H9 (cell line): Measurements from ENCODE around the gene AGR3. TPM values are rescaled to one million over a fixed set of nuclear protein-coding genes. Genes with fewer than 3 reads are reported as not detected.

Source experiments
- DNase-seq: peaks from one replicate; pipeline ENCODE4 v3.0.0-alpha.2; 2017
- H2AFZ ChIP-seq: one replicate; pipeline ENCODE4 v1.6.1; 2013; ENCODE audit warnings: mild to moderate bottlenecking, low read length, control low read depth, moderate library complexity
- H2AK5ac ChIP-seq: 2 replicates; pipeline ENCODE4 v1.6.1; 2013; ENCODE audit warnings: low read length, control low read depth, mixed read lengths; ENCODE audit not compliant: insufficient read length
- H2BK120ac ChIP-seq: one replicate; pipeline ENCODE4 v1.6.1; 2013; ENCODE audit warnings: low read depth, mild to moderate bottlenecking, low read length, control low read depth, inconsistent platforms; ENCODE audit not compliant: poor library complexity, severe bottlenecking
- H2BK12ac ChIP-seq: 2 replicates; pipeline ENCODE4 v1.6.1; 2013; ENCODE audit warnings: low read length, control low read depth, mixed read lengths, low read depth; ENCODE audit not compliant: insufficient read length
- H2BK15ac ChIP-seq: 2 replicates; pipeline ENCODE4 v1.6.1; 2013; ENCODE audit warnings: low read depth, low read length, control low read depth
- H2BK20ac ChIP-seq: one replicate; pipeline ENCODE4 v1.6.1; 2013; ENCODE audit warnings: low read depth, mild to moderate bottlenecking, low read length, control low read depth, inconsistent platforms; ENCODE audit not compliant: poor library complexity, severe bottlenecking
- H2BK5ac ChIP-seq: 2 replicates; pipeline ENCODE4 v1.6.1; 2013; ENCODE audit warnings: low read length, control low read depth, mixed read lengths; ENCODE audit not compliant: insufficient read length
- H3K14ac ChIP-seq: 2 replicates; pipeline ENCODE4 v1.6.1; 2013; ENCODE audit warnings: low read length, control low read depth; ENCODE audit not compliant: insufficient read depth
- H3K18ac ChIP-seq: 2 replicates; pipeline ENCODE4 v1.6.1; 2013; ENCODE audit warnings: low read depth, mild to moderate bottlenecking, mixed read lengths, low read length, control low read depth; ENCODE audit not compliant: insufficient read length
- H3K23ac ChIP-seq: 2 replicates; pipeline ENCODE4 v1.6.1; 2013; ENCODE audit warnings: low read length, control low read depth, mixed read lengths, low read depth; ENCODE audit not compliant: insufficient read length
- H3K23me2 ChIP-seq: 2 replicates; pipeline ENCODE4 v1.6.1; 2013; ENCODE audit warnings: low read depth, mild to moderate bottlenecking, mixed read lengths, low read length, control low read depth; ENCODE audit not compliant: insufficient read length, poor library complexity, severe bottlenecking
- H3K27ac ChIP-seq: 2 replicates; pipeline ENCODE4 v1.5.1; 2013; ENCODE audit warnings: low read length, control low read depth, mixed read lengths, low read depth; ENCODE audit not compliant: insufficient read length
- H3K27me3 ChIP-seq: 2 replicates; pipeline ENCODE4 v1.6.1; 2013; ENCODE audit warnings: low read length, control low read depth, inconsistent platforms; ENCODE audit not compliant: insufficient read depth
- H3K4ac ChIP-seq: 2 replicates; pipeline ENCODE4 v1.6.1; 2013; ENCODE audit warnings: low read depth, mild to moderate bottlenecking, control low read depth, inconsistent platforms, low read length, moderate library complexity
- H3K4me1 ChIP-seq: 2 replicates; pipeline ENCODE4 v1.6.1; 2013; ENCODE audit warnings: low read length, control low read depth, inconsistent platforms; ENCODE audit not compliant: insufficient read depth
- H3K4me2 ChIP-seq: 2 replicates; pipeline ENCODE4 v1.6.1; 2013; ENCODE audit warnings: low read length, control low read depth, mixed read lengths; ENCODE audit not compliant: insufficient read length, insufficient read depth
- H3K56ac ChIP-seq: 2 replicates; pipeline ENCODE4 v1.6.1; 2013; ENCODE audit warnings: low read depth, mild to moderate bottlenecking, mixed read lengths, low read length, control low read depth; ENCODE audit not compliant: insufficient read length
- H3K79me1 ChIP-seq: 2 replicates; pipeline ENCODE4 v1.6.1; 2013; ENCODE audit warnings: low read depth, mild to moderate bottlenecking, moderate library complexity, low read length, control low read depth, inconsistent platforms; ENCODE audit not compliant: insufficient read depth, poor library complexity, severe bottlenecking
- H3K79me2 ChIP-seq: 2 replicates; pipeline ENCODE4 v1.6.1; 2013; ENCODE audit warnings: low read length, control low read depth, inconsistent platforms; ENCODE audit not compliant: insufficient read depth
- H3K9ac ChIP-seq: 2 replicates; pipeline ENCODE4 v1.6.1; 2013; ENCODE audit warnings: low read length, control low read depth, mixed read lengths; ENCODE audit not compliant: insufficient read length; ENCODE audit errors: extremely low read depth
- H3K9me3 ChIP-seq: one replicate; pipeline ENCODE4 v1.6.1; 2013; ENCODE audit warnings: low read depth, low read length, inconsistent platforms; ENCODE audit not compliant: control insufficient read depth
- H3T11ph ChIP-seq: one replicate; pipeline ENCODE4 v1.6.1; 2013; ENCODE audit warnings: mild to moderate bottlenecking, low read length, control low read depth, inconsistent platforms
- H4K20me1 ChIP-seq: one replicate; pipeline ENCODE4 v1.6.1; 2013; ENCODE audit not compliant: control insufficient read depth, insufficient read length, insufficient read depth
- H4K5ac ChIP-seq: 2 replicates; pipeline ENCODE4 v1.6.1; 2013; ENCODE audit warnings: low read depth, mild to moderate bottlenecking, mixed read lengths, low read length, control low read depth; ENCODE audit not compliant: insufficient read length
- H4K8ac ChIP-seq: replicated peaks from 2 replicates; pipeline ENCODE4 v1.6.1; 2013; ENCODE audit warnings: low read length, control low read depth, mixed read lengths, low read depth; ENCODE audit not compliant: insufficient read length
- H4K91ac ChIP-seq: 2 replicates; pipeline ENCODE4 v1.6.1; 2013; ENCODE audit warnings: low read depth, mild to moderate bottlenecking, moderate library complexity, mixed read lengths, low read length, control low read depth; ENCODE audit not compliant: insufficient read length
- H3K27ac Mint-ChIP-seq, 3 experiments: 2 replicates in 2 of 3; 3 replicates in 1 of 3; pipeline ENCODE4 v1.8.0; 2020 to 2021; ENCODE audit warnings: mixed read lengths in 3 of 3, mild to moderate bottlenecking in 1 of 3, moderate library complexity in 1 of 3
- H3K27me3 Mint-ChIP-seq: 2 replicates; pipeline ENCODE4 v1.8.0; 2021; ENCODE audit warnings: low read depth, mild to moderate bottlenecking, moderate library complexity, mixed read lengths
- H3K36me3 Mint-ChIP-seq, 3 experiments: 2 replicates in 2 of 3; 3 replicates in 1 of 3; pipeline ENCODE4 v1.8.0; 2020 to 2021; ENCODE audit warnings: low read depth in 3 of 3, mixed read lengths in 3 of 3; ENCODE audit not compliant: insufficient read depth in 1 of 3
- H3K4me1 Mint-ChIP-seq, 2 experiments: 2 replicates each; pipeline ENCODE4 v1.8.0; 2020; ENCODE audit warnings: mixed read lengths in 2 of 2
- H3K4me3 Mint-ChIP-seq, 2 experiments: 2 replicates in 1 of 2; 3 replicates in 1 of 2; pipeline ENCODE4 v1.8.0; 2020 to 2021; ENCODE audit warnings: mild to moderate bottlenecking in 2 of 2, mixed read lengths in 2 of 2, moderate library complexity in 1 of 2
- H3K9me3 Mint-ChIP-seq, 2 experiments: 2 replicates in 1 of 2; 3 replicates in 1 of 2; pipeline ENCODE4 v1.8.0; 2020; ENCODE audit warnings: mild to moderate bottlenecking in 2 of 2, mixed read lengths in 2 of 2, moderate library complexity in 1 of 2
- WGBS: extraction: QIAGEN DNeasy Blood & Tissue Kit; methylation state at CpG from one replicate; pipeline ENCODE4 v1.1.7; 2013; ENCODE audit warnings: missing lambda C conversion rate, low lambda C conversion rate, mixed read lengths; ENCODE audit not compliant: insufficient read length; ENCODE audit errors: extremely low coverage; 5-methylcytosine and 5-hydroxymethylcytosine counted together
- total RNA-seq: library from RNA; stranded (reverse); gene quantifications from 2 replicates; pipeline ENCODE4 v1.2.1, GENCODE V29; 2021
- TF ChIP-seq, protein P1 (sequence below): fragments of 200-600 bp; sonication (generic); conservative IDR thresholded peaks from 3 replicates; pipeline ENCODE4 v1.8.0; 2021; ENCODE audit warnings: antibody characterized with exemption, mild to moderate bottlenecking

The AGR3 gene
- total RNA-seq, 1 experiment from 2014 or later: not detected

DNA sequence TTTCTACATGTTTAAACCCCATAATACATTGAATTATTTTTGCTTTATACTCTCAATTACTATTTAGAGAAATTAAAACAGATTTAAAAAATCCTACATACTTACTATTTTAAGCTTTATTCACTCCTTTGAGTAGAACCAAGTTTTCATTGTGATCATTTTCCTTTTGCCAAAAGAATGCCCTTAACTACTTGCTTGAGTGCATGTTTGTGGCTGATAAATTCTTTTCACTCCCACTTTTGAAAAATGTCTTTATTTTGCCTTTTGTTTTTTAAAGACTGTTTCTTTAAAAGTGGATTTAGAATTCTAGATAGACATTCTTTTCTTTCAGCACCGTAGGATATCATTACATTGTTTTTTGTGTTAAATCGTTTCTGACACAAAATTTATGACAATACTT lies 22.3 kb upstream of the AGR3 start:
- no peak for DNase-seq
- no peak overlapping the region for H3K4ac ChIP-seq
- no CpG with 5 or more reads among the region's 2 CpGs for WGBS
- no peak overlapping the region for H4K91ac ChIP-seq
- no peak overlapping the region for H3K9ac ChIP-seq
- no peaks in the 10 kb centered on the region; a peak in 1 of 5 replicates for H3K9me3 Mint-ChIP-seq
- H3K27me3 Mint-ChIP-seq: no peaks in the 10 kb centered on the region
- no peak overlapping the region for H2AK5ac ChIP-seq
- H3K18ac ChIP-seq: no peak overlapping the region
- no peaks in the 10 kb centered on the region for H3K79me2 ChIP-seq
- H2BK120ac ChIP-seq: no peak overlapping the region
- no peak overlapping the region for H2BK12ac ChIP-seq
- no peaks in the 10 kb centered on the region for H3K27me3 ChIP-seq
- H3K23ac ChIP-seq: no peak overlapping the region
- TF ChIP-seq, protein P1, sequence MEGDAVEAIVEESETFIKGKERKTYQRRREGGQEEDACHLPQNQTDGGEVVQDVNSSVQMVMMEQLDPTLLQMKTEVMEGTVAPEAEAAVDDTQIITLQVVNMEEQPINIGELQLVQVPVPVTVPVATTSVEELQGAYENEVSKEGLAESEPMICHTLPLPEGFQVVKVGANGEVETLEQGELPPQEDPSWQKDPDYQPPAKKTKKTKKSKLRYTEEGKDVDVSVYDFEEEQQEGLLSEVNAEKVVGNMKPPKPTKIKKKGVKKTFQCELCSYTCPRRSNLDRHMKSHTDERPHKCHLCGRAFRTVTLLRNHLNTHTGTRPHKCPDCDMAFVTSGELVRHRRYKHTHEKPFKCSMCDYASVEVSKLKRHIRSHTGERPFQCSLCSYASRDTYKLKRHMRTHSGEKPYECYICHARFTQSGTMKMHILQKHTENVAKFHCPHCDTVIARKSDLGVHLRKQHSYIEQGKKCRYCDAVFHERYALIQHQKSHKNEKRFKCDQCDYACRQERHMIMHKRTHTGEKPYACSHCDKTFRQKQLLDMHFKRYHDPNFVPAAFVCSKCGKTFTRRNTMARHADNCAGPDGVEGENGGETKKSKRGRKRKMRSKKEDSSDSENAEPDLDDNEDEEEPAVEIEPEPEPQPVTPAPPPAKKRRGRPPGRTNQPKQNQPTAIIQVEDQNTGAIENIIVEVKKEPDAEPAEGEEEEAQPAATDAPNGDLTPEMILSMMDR: no peak
- H3K23me2 ChIP-seq: no peaks in the 10 kb centered on the region
- no peak overlapping the region for H3K27ac Mint-ChIP-seq
- H4K8ac ChIP-seq: no peak overlapping the region
- H3K9me3 ChIP-seq: no peaks in the 10 kb centered on the region
- no peak overlapping the region for H3T11ph ChIP-seq
- H2AFZ ChIP-seq: no peak overlapping the region
- H3K79me1 ChIP-seq: no peaks in the 10 kb centered on the region
- H2BK5ac ChIP-seq: no peak overlapping the region
- no peak overlapping the region for H3K56ac ChIP-seq
- no peak overlapping the region for H4K5ac ChIP-seq
- H2BK15ac ChIP-seq: no peak overlapping the region
- no peak overlapping the region for H3K4me3 Mint-ChIP-seq
- H3K4me1 ChIP-seq: peaks cover 5% of the 10 kb centered on the region; the same call in 1 of the 2 replicates
- no peaks in the 10 kb centered on the region; a peak in 2 of 7 replicates for H3K36me3 Mint-ChIP-seq
- no peaks in the 10 kb centered on the region for H4K20me1 ChIP-seq
- H3K4me2 ChIP-seq: no peak overlapping the region
- peaks cover 42 to 44% of the 10 kb centered on the region in 2 experiments for H3K4me1 Mint-ChIP-seq
- no peak overlapping the region for H3K27ac ChIP-seq
- H3K14ac ChIP-seq: no peak overlapping the region
- no peak overlapping the region for H2BK20ac ChIP-seq
